ENCODE measurements around the gene LITAF. TPM values are rescaled to one million over a fixed set of nuclear protein-coding genes. Genes with fewer than 3 reads are reported as not detected.

Gene LITAF
- polyA plus RNA-seq, 1 of the 3 experiments (the other 2 are of a cell fraction), result 45.7 TPM

GRCh38 chr16:11612665-11613025, 25.9 kb upstream of the LITAF start (continued):
- TF ChIP-seq IRF3 (IDR thresholded peaks at IDR 0.05; ENCODE audit: low read depth, low read length) (no peak), USF2 (IDR thresholded peaks at IDR 0.05; ENCODE audit: borderline replicate concordance, low read depth, low read length) (no peak), FOXM1 (IDR thresholded peaks at IDR 0.05; ENCODE audit: low read depth) (no peak), MXI1 (IDR thresholded peaks at IDR 0.05; ENCODE audit: low read depth, low read length) (no peak)

- WGBS (ENCODE audit: low lambda C conversion rate), result 85% methylated on average over 9 of the region's 23 CpGs
- Histone ChIP-seq H3K9me2 (no peaks in the 10 kb centered on the region), H3K36me3 (replicated peaks in 1 of 2; ENCODE audit: control insufficient read depth in 1 of 2, insufficient read depth in 2 of 2, low read length in 1 of 2) (no peaks in the 10 kb centered on the region), H2AFZ (ENCODE audit: low read depth) (no peak overlapping the region), H3K79me2 (ENCODE audit: insufficient read depth) (no peaks in the 10 kb centered on the region), H3K4me2 (no peak overlapping the region), H3K9me3 (no peaks in the 10 kb centered on the region), H3K27me3 (ENCODE audit: insufficient read depth) (no peaks in the 10 kb centered on the region), H3K4me1 (ENCODE audit: control insufficient read depth in 1 of 2, insufficient read depth in 2 of 2, low read depth in 1 of 2, low read length in 1 of 2) (no peaks in the 10 kb centered on the region), H4K20me1 (ENCODE audit: insufficient read depth) (no peaks in the 10 kb centered on the region), H3F3A (replicated peaks; ENCODE audit: insufficient read depth) (no peaks in the 10 kb centered on the region), H3K27ac (ENCODE audit: low read depth in 2 of 2, low read length in 1 of 2) (no peak overlapping the region), H3K9ac (no peak overlapping the region), H3K4me3 (ENCODE audit: low read depth in 2 of 2, low read length in 1 of 2) (no peak overlapping the region)
- no peak for TF ChIP-seq MEF2A (IDR thresholded peaks at IDR 0.05; ENCODE audit: borderline replicate concordance, low read depth)
- no peak for TF ChIP-seq RCOR1 (IDR thresholded peaks at IDR 0.05; ENCODE audit: low read length)
- CTCF ChIA-PET, result no interaction called here
- no peak for DNase-seq
- POLR2A ChIA-PET, result no interaction called here
These were observed 25.3 kb upstream of the LITAF start for GRCh38 chr16:11611871-11612664.

- H3F3A ChIP-seq (replicated peaks; ENCODE audit: insufficient read depth), result no peaks in the 10 kb centered on the region
- H3K9ac ChIP-seq, result no peak overlapping the region
- no peak overlapping the region for H2AFZ ChIP-seq (ENCODE audit: low read depth)
- no peaks in the 10 kb centered on the region for H3K9me3 ChIP-seq
- no peak overlapping the region for H3K4me2 ChIP-seq
- H3K36me3 ChIP-seq (replicated peaks in 1 of 2; ENCODE audit: control insufficient read depth in 1 of 2, insufficient read depth in 2 of 2, low read length in 1 of 2), result no peaks in the 10 kb centered on the region
- H3K9me2 ChIP-seq, result no peaks in the 10 kb centered on the region
- no peak overlapping the region for H3K27ac ChIP-seq (ENCODE audit: low read depth in 2 of 2, low read length in 1 of 2)
- POLR2A ChIA-PET, result no interaction called here
- no peaks in the 10 kb centered on the region for H4K20me1 ChIP-seq (ENCODE audit: insufficient read depth)
- CTCF ChIA-PET, result interaction anchor here (0.5 kb wide), 1 partner anchor 12 kb away, joined by 3 read pairs; no protein-coding TSS in a partner anchor
- no peak for TF ChIP-seq EP300 (IDR thresholded peaks at IDR 0.05; ENCODE audit: borderline replicate concordance in 1 of 2, low read depth in 1 of 2, low read length in 1 of 2)
- TF ChIP-seq NFIC (IDR thresholded peaks at IDR 0.05; ENCODE audit: borderline replicate concordance), result no peak
- no peak for TF ChIP-seq POLR2AphosphoS5 (IDR thresholded peaks at IDR 0.05; ENCODE audit: low read depth, low read length)
- no peak for TF ChIP-seq MEF2A (IDR thresholded peaks at IDR 0.05; ENCODE audit: borderline replicate concordance, low read depth)
- TF ChIP-seq FOSL2 (IDR thresholded peaks at IDR 0.05; ENCODE audit: borderline replicate concordance, low read depth), result no peak
- no peak for TF ChIP-seq SIN3A (IDR thresholded peaks at IDR 0.05; ENCODE audit: borderline replicate concordance, low read depth, low read length)
- no peak for TF ChIP-seq CTCF (IDR thresholded peaks at IDR 0.05)
- no peak for TF ChIP-seq NRF1 (IDR thresholded peaks at IDR 0.05; ENCODE audit: low read depth, low read length)
- TF ChIP-seq MXI1 (IDR thresholded peaks at IDR 0.05; ENCODE audit: low read depth, low read length), result no peak
- TF ChIP-seq FOXJ3 (CRISPR knock-in tag; IDR thresholded peaks at IDR 0.05), result no peak
- TF ChIP-seq RXRA (IDR thresholded peaks at IDR 0.05; ENCODE audit: borderline replicate concordance, low read depth), result no peak
- TF ChIP-seq YY1 (IDR thresholded peaks at IDR 0.05; ENCODE audit: low read depth), result no peak
- no peak for TF ChIP-seq GABPA (IDR thresholded peaks at IDR 0.05; ENCODE audit: low read depth)
- no peak for TF ChIP-seq EZH2phosphoT487 (IDR thresholded peaks at IDR 0.05; ENCODE audit: borderline replicate concordance, low read depth)
- TF ChIP-seq GATA2 (CRISPR knock-in tag; IDR thresholded peaks at IDR 0.05), result no peak
- TF ChIP-seq FOXM1 (IDR thresholded peaks at IDR 0.05; ENCODE audit: low read depth), result no peak
- no peak for TF ChIP-seq RCOR1 (IDR thresholded peaks at IDR 0.05; ENCODE audit: low read length)
- DNase-seq, result no peak
- 90% methylated on average over 6 of the region's 6 CpGs for WGBS (ENCODE audit: low lambda C conversion rate)
- H3K4me3 ChIP-seq (ENCODE audit: low read depth in 2 of 2, low read length in 1 of 2), result no peak overlapping the region
- H3K4me1 ChIP-seq (ENCODE audit: control insufficient read depth in 1 of 2, insufficient read depth in 2 of 2, low read depth in 1 of 2, low read length in 1 of 2), result no peaks in the 10 kb centered on the region
- no peaks in the 10 kb centered on the region for H3K27me3 ChIP-seq (ENCODE audit: insufficient read depth)
- H3K79me2 ChIP-seq (ENCODE audit: insufficient read depth), result no peaks in the 10 kb centered on the region
These were observed 23.9 kb upstream of the LITAF start for GRCh38 chr16:11610580-11610979.

Data from SK-N-SH (cell line).